H1 (cell line): Measurements from ENCODE around the gene CDPF1. TPM values are rescaled to one million over a fixed set of nuclear protein-coding genes. Genes with fewer than 3 reads are reported as not detected.

ENCODE experiments used
- CTCF ChIA-PET: fragments of 300-600 bp; sonication (Branson Sonifier 250); formaldehyde crosslinking; loops from one replicate; lab custom pipeline; 2021; ENCODE audit not compliant: partially characterized antibody; lab: Charles Lee
- POLR2A ChIA-PET: fragments of 300-600 bp; sonication (Branson Sonifier 250); formaldehyde crosslinking; loops from one replicate; lab custom pipeline; 2021; ENCODE audit warnings: inconsistent platforms; ENCODE audit not compliant: partially characterized antibody; lab: Charles Lee
- DNase-seq, 2 experiments: peaks; one replicate each; pipeline versions ENCODE4 v3.0.0 to v3.0.0-alpha.2; 2010 to 2022; ENCODE audit warnings: low spot score in 2 of 2, low read depth in 1 of 2, mixed read lengths in 1 of 2
- FAIRE-seq: peaks from 2 replicates; lab custom pipeline; 2011; peaks lifted over from hg19 to GRCh38; lab: Jason Lieb, UNC
- H2AFZ ChIP-seq: 2 replicates; pipeline ENCODE4 v1.8.1; 2012; ENCODE audit warnings: low read length, inconsistent platforms
- H2AK5ac ChIP-seq: 2 replicates; pipeline ENCODE4 v1.6.1; 2013; ENCODE audit warnings: low read depth, low read length
- H2BK120ac ChIP-seq: replicated peaks from 2 replicates; pipeline ENCODE3; 2013; ENCODE audit warnings: low read depth, low read length, inconsistent platforms
- H2BK12ac ChIP-seq: 2 replicates; pipeline ENCODE4 v1.6.1; 2013; ENCODE audit warnings: low read depth, low read length
- H2BK15ac ChIP-seq: 2 replicates; pipeline ENCODE4 v1.6.1; 2013; ENCODE audit warnings: low read length
- H2BK20ac ChIP-seq: 2 replicates; pipeline ENCODE4 v1.6.1; 2013; ENCODE audit warnings: low read length
- H2BK5ac ChIP-seq: 2 replicates; pipeline ENCODE4 v1.6.1; 2013; ENCODE audit warnings: low read depth, low read length
- H3K14ac ChIP-seq: 2 replicates; pipeline ENCODE4 v1.6.1; 2013; ENCODE audit warnings: inconsistent platforms; ENCODE audit not compliant: insufficient read length
- H3K18ac ChIP-seq: 2 replicates; pipeline ENCODE4 v1.6.1; 2013; ENCODE audit warnings: low read length; ENCODE audit errors: extremely low read depth
- H3K23ac ChIP-seq: 2 replicates; pipeline ENCODE4 v1.6.1; 2013; ENCODE audit warnings: inconsistent platforms; ENCODE audit not compliant: insufficient read length
- H3K23me2 ChIP-seq: 2 replicates; pipeline ENCODE4 v1.6.1; 2013; ENCODE audit warnings: low read depth, low read length
- H3K27ac ChIP-seq: 2 replicates; pipeline ENCODE4 v1.6.1; 2011; ENCODE audit warnings: low read depth, low read length, inconsistent platforms
- H3K27me3 ChIP-seq, 4 experiments: replicated peaks in 1 of 4; 1 replicate in 1 of 4; 2 replicates in 3 of 4; pipeline versions ENCODE4 v1.6.1 to v1.8.1; 2011 to 2013; ENCODE audit warnings: low read length in 3 of 4, mild to moderate bottlenecking in 3 of 4, inconsistent platforms in 2 of 4, mixed read lengths in 2 of 4, moderate library complexity in 1 of 4; ENCODE audit not compliant: control insufficient read depth in 3 of 4, insufficient read depth in 3 of 4; ENCODE audit errors: extremely low read depth in 1 of 4
- H3K36me3 ChIP-seq, 4 experiments: 2 replicates each; pipeline versions ENCODE4 v1.6.1 to v1.8.1; 2011 to 2013; ENCODE audit warnings: mild to moderate bottlenecking in 4 of 4, low read length in 3 of 4, moderate library complexity in 2 of 4, control low read depth in 1 of 4, inconsistent platforms in 1 of 4; ENCODE audit not compliant: insufficient read depth in 4 of 4, control insufficient read depth in 2 of 4
- H3K4ac ChIP-seq: replicated peaks from 2 replicates; pipeline ENCODE3; 2013; ENCODE audit warnings: low read length, low read depth, mixed read lengths, inconsistent platforms; ENCODE audit not compliant: insufficient read length
- H3K4me1 ChIP-seq, 4 experiments: replicated peaks in 1 of 4; 1 replicate in 1 of 4; 2 replicates in 3 of 4; pipeline versions ENCODE4 v1.6.1 to v1.8.1; 2011 to 2013; ENCODE audit warnings: low read length in 3 of 4, inconsistent platforms in 2 of 4, mixed read lengths in 1 of 4; ENCODE audit not compliant: insufficient read depth in 4 of 4, control insufficient read depth in 3 of 4
- H3K4me2 ChIP-seq, 2 experiments: 2 replicates each; pipeline versions ENCODE4 v1.6.1 to v1.8.1; 2011 to 2013; ENCODE audit warnings: low read depth in 2 of 2, low read length in 2 of 2, control low read depth in 1 of 2, inconsistent platforms in 1 of 2, mild to moderate bottlenecking in 1 of 2; ENCODE audit not compliant: insufficient read depth in 1 of 2
- H3K4me3 ChIP-seq, 4 experiments: fragments of 200-600, 300-600 bp in 1 of 4; sonication (generic), shearing (Covaris generic), sonication (Bioruptor Twin) in 1 of 4; 2 replicates each; pipeline versions ENCODE4 v1.5.1 to v1.8.1; 2011 to 2016; ENCODE audit warnings: low read length in 4 of 4, low read depth in 3 of 4, control low read depth in 2 of 4, inconsistent platforms in 2 of 4, mild to moderate bottlenecking in 2 of 4, mixed read lengths in 1 of 4, moderate library complexity in 1 of 4; ENCODE audit not compliant: insufficient read depth in 2 of 4; ENCODE audit errors: extremely low read depth in 1 of 4
- H3K56ac ChIP-seq: replicated peaks from 2 replicates; pipeline ENCODE3; 2013; ENCODE audit warnings: low read depth, mild to moderate bottlenecking, mixed read lengths, low read length, inconsistent platforms; ENCODE audit not compliant: insufficient read length
- H3K79me1 ChIP-seq: 2 replicates; pipeline ENCODE4 v1.6.1; 2013; ENCODE audit warnings: low read depth, low read length, control low read depth
- H3K79me2 ChIP-seq, 2 experiments: 2 replicates each; pipeline versions ENCODE4 v1.6.1 to v1.8.1; 2012 to 2013; ENCODE audit warnings: low read length in 2 of 2, mild to moderate bottlenecking in 2 of 2, inconsistent platforms in 1 of 2; ENCODE audit not compliant: insufficient read depth in 2 of 2, control insufficient read depth in 1 of 2
- H3K9ac ChIP-seq, 4 experiments: replicated peaks in 1 of 4; 1 replicate in 1 of 4; 2 replicates in 3 of 4; pipeline versions ENCODE4 v1.6.1 to v1.8.1; 2011 to 2013; ENCODE audit warnings: low read depth in 3 of 4, low read length in 3 of 4, control low read depth in 2 of 4, mild to moderate bottlenecking in 2 of 4, moderate library complexity in 2 of 4, inconsistent platforms in 1 of 4; ENCODE audit errors: extremely low read depth in 1 of 4
- H3K9me3 ChIP-seq, 2 experiments: 2 replicates each; pipeline versions ENCODE4 v1.6.1 to v1.8.1; 2012 to 2013; ENCODE audit warnings: mild to moderate bottlenecking in 2 of 2, moderate library complexity in 2 of 2, control low read depth in 1 of 2, inconsistent platforms in 1 of 2, low read depth in 1 of 2, low read length in 1 of 2, mixed read lengths in 1 of 2; ENCODE audit not compliant: insufficient read depth in 2 of 2
- H4K20me1 ChIP-seq, 2 experiments: replicated peaks in 1 of 2; 2 replicates each; pipeline versions ENCODE3 to v1.8.1; 2011 to 2013; ENCODE audit warnings: inconsistent platforms in 2 of 2, low read length in 2 of 2, mild to moderate bottlenecking in 1 of 2; ENCODE audit not compliant: insufficient read depth in 2 of 2, control insufficient read depth in 1 of 2
- H4K5ac ChIP-seq: 2 replicates; pipeline ENCODE4 v1.6.1; 2013; ENCODE audit warnings: low read length, low read depth, mixed read lengths, inconsistent platforms; ENCODE audit not compliant: insufficient read length
- H4K8ac ChIP-seq: 2 replicates; pipeline ENCODE4 v1.8.0; 2013; ENCODE audit warnings: mild to moderate bottlenecking, moderate library complexity, low read length, inconsistent platforms; ENCODE audit not compliant: insufficient read depth; ENCODE audit errors: extremely low read depth
- H4K91ac ChIP-seq: replicated peaks from 2 replicates; pipeline ENCODE3; 2013; ENCODE audit warnings: low read length, mixed read lengths, inconsistent platforms; ENCODE audit not compliant: insufficient read length
- TCF12 ChIP-seq: IDR thresholded peaks from 2 replicates; pipeline ENCODE4 v1.6.1; 2011; ENCODE audit warnings: low read depth, mild to moderate bottlenecking, low read length
- WGBS, 2 experiments: shearing (Covaris generic) in 1 of 2; methylation state at CpG; one replicate each; pipeline versions ENCODE4 v1.1.6 to v1.1.7; 2013 to 2015; ENCODE audit warnings: low lambda C conversion rate in 2 of 2, mixed read lengths in 2 of 2, inconsistent platforms in 1 of 2, low coverage in 1 of 2, missing lambda C conversion rate in 1 of 2; ENCODE audit not compliant: insufficient replicate concordance in 2 of 2, insufficient coverage in 1 of 2, insufficient read length in 1 of 2; ENCODE audit errors: extremely low coverage in 1 of 2, missing lambda C conversion rate in 1 of 2; 5-methylcytosine and 5-hydroxymethylcytosine counted together
- polyA plus RNA-seq, 7 experiments: library from polyadenylated mRNA; depleted of rRNA in 3 of 7; stranded (reverse) in 5 of 7; unstranded in 2 of 7; fragments of >200 nt in 5 of 7; fragments of 200-250 nt in 2 of 7; gene quantifications; 1 replicate in 5 of 7; 2 replicates in 1 of 7; 4 replicates in 1 of 7; pipeline versions ENCODE4 v1.2.1 to v1.2.3, GENCODE V29; 2011 to 2013; ENCODE audit warnings: missing spikeins in 2 of 7, mixed read lengths in 2 of 7
- total RNA-seq: library from RNA; stranded (reverse); fragmentation: NEBNext Ultra II Directional; extraction: Animal tissue kit (Norgen Biotek cat#: 25700); gene quantifications from 2 replicates; pipeline ENCODE4 v1.2.1, GENCODE V29; 2021

Gene CDPF1
- total and polyA plus RNA-seq, 2 of the 8 experiments (the other 6 are each of a cell fraction or from before 2014, with no cell fraction given), result 9.7 to 13.7 TPM

DNA sequence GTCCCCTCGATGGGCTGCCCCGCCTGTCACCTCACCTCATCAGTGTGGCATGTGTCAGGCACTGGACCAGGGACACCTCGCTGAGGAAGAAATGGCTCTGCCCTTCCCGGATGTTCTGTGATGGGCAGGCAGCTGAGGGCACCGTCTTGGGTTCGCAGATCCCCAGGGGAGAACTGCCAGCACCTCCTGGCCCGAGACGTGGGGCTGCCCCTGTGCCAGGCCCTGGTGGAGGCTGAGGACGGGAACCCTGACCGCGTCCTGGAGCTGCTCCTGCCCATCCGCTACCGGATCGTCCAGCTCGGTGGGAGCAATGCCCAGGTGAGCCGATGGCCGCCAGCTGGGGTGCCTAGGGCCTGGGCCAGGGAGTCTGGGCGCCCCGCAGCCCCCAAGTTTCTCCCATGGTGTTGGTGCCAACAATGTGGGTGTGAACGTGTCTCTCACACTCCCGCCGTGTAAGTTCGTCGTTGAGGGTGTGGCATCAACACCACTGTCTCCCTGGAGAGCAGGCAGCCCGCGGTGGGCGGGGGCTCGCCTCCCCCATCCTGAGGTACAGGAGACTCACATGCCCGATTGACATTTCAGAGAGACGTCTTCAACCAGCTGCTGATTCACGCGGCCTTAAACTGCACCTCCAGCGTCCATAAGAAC, 39.3 kb upstream of the CDPF1 start:
- WGBS, 2 experiments, result 95% methylated on average over 32 of the region's 33 CpGs; no CpG with 5 or more reads in 1 of the 2 experiments
- H3K56ac ChIP-seq, result no peak overlapping the region
- no peak overlapping the region for H2BK5ac ChIP-seq
- no peak overlapping the region for H3K14ac ChIP-seq
- no peak overlapping the region for H2BK20ac ChIP-seq
- H3K4ac ChIP-seq, result no peak overlapping the region
- no peak overlapping the region for H2BK120ac ChIP-seq
- no peak overlapping the region for H3K23ac ChIP-seq
- no peak overlapping the region for H2BK12ac ChIP-seq
- DNase-seq (no peak), FAIRE-seq (no peak)
- no peak overlapping the region for H4K91ac ChIP-seq
- no peak overlapping the region for H2BK15ac ChIP-seq
- H3K9me3 ChIP-seq, result no peaks in the 10 kb centered on the region
- H3K4me2 ChIP-seq, result no peak overlapping the region
- H3K18ac ChIP-seq, result no peak overlapping the region
- no peak overlapping the region for H2AFZ ChIP-seq
- H3K79me2 ChIP-seq, result no peaks in the 10 kb centered on the region
- H3K4me3 ChIP-seq, result no peak overlapping the region
- H4K5ac ChIP-seq, result no peak overlapping the region
- H4K8ac ChIP-seq, result no peak overlapping the region
- CTCF ChIA-PET, result interaction anchor here (0.7 kb wide), 1 partner anchor 23 kb away, joined by 4 read pairs; no protein-coding TSS in a partner anchor
- no peaks in the 10 kb centered on the region for H3K27me3 ChIP-seq
- no peaks in the 10 kb centered on the region for H3K4me1 ChIP-seq
- H3K79me1 ChIP-seq, result no peaks in the 10 kb centered on the region; the same call in 1 of the 2 replicates
- peaks cover 0 to 7% (median 0%) of the 10 kb centered on the region in 4 experiments; a peak in 3 of 8 replicates for H3K36me3 ChIP-seq
- no peak overlapping the region for H3K27ac ChIP-seq
- H4K20me1 ChIP-seq, result peaks cover 0 to 3% of the 10 kb centered on the region in 2 experiments
- no peak overlapping the region for H3K9ac ChIP-seq
- H3K23me2 ChIP-seq, result no peaks in the 10 kb centered on the region
- H2AK5ac ChIP-seq, result no peak overlapping the region
- POLR2A ChIA-PET, result interaction anchor here (1.0 to 1.2 kb wide), 2 partner anchors 9 to 34 kb away, joined by 3 to 4 read pairs; no protein-coding TSS in a partner anchor
- TF ChIP-seq TCF12, result no peak
